ENCODE measurements around the gene CEP192. TPM values are rescaled to one million over a fixed set of nuclear protein-coding genes. Genes with fewer than 3 reads are reported as not detected.

CEP192 gene
- total RNA-seq, 2 donors from 2014 or later = 26.4 to 35.6 TPM

GRCh38 chr18:13025233-13025632, 34.1 kb downstream of the CEP192 start:
- TF ChIP-seq CTCF (conservative IDR thresholded peaks at IDR 0.05) = no peak
- no peak overlapping the region for H3K4me3 ChIP-seq (ENCODE audit: low read length)
- no peak overlapping the region for H3K4me3 Mint-ChIP-seq
- H3K4me1 ChIP-seq (ENCODE audit: control insufficient read depth, insufficient read depth, low read length) = no peaks in the 10 kb centered on the region
- H3K36me3 Mint-ChIP-seq (ENCODE audit: low read depth) = peaks cover 61% of the 10 kb centered on the region
- DNase-seq = no peak
- H3K27ac ChIP-seq (ENCODE audit: low read depth, low read length) = no peak overlapping the region
- no peak overlapping the region for H3K9ac ChIP-seq (ENCODE audit: extremely low read depth, low read length, poor library complexity, severe bottlenecking)
- H3K9me3 ChIP-seq (ENCODE audit: control insufficient read depth, low read length) = no peaks in the 10 kb centered on the region
- peaks cover 89% of the 10 kb centered on the region for H3K36me3 ChIP-seq (ENCODE audit: control insufficient read depth, insufficient read depth, low read length)
- no peaks in the 10 kb centered on the region for H3K27me3 ChIP-seq (ENCODE audit: control insufficient read depth, insufficient read depth, low read length, poor library complexity, severe bottlenecking)
- 93 to 95% methylated on average over 2 of the region's 2 CpGs for WGBS, 2 experiments (ENCODE audit: insufficient coverage in 1 of 2, insufficient read length in 1 of 2)
- H3K9me3 Mint-ChIP-seq = peaks cover 3% of the 10 kb centered on the region
- no peaks in the 10 kb centered on the region for H3K27me3 Mint-ChIP-seq (ENCODE audit: insufficient read depth)
- no peak overlapping the region for H3K27ac Mint-ChIP-seq
- H3K4me1 Mint-ChIP-seq = no peaks in the 10 kb centered on the region

GRCh38 chr18:13026583-13027270, 35.6 kb downstream of the CEP192 start:
- DNase-seq = no peak
- Histone ChIP-seq H3K4me3 (ENCODE audit: low read length) (no peak overlapping the region), H3K27ac (ENCODE audit: low read depth, low read length) (no peak overlapping the region), H3K9ac (ENCODE audit: extremely low read depth, low read length, poor library complexity, severe bottlenecking) (no peak overlapping the region), H3K9me3 (ENCODE audit: control insufficient read depth, low read length) (no peaks in the 10 kb centered on the region), H3K36me3 (ENCODE audit: control insufficient read depth, insufficient read depth, low read length) (peaks cover 85% of the 10 kb centered on the region), H3K27me3 (ENCODE audit: control insufficient read depth, insufficient read depth, low read length, poor library complexity, severe bottlenecking) (no peaks in the 10 kb centered on the region), H3K4me1 (ENCODE audit: control insufficient read depth, insufficient read depth, low read length) (no peaks in the 10 kb centered on the region)
- Mint-ChIP-seq H3K4me1 (no peaks in the 10 kb centered on the region), H3K27ac (peak overlapping the region; percentile 9), H3K36me3 (ENCODE audit: low read depth) (peaks cover 59% of the 10 kb centered on the region), H3K4me3 (no peak overlapping the region), H3K9me3 (peaks cover 3% of the 10 kb centered on the region), H3K27me3 (ENCODE audit: insufficient read depth) (no peaks in the 10 kb centered on the region)
- TF ChIP-seq CTCF (conservative IDR thresholded peaks at IDR 0.05) = no peak
- WGBS, 2 experiments (ENCODE audit: insufficient coverage in 1 of 2, insufficient read length in 1 of 2) = 92 to 97% methylated on average over 2 to 3 of the region's 3 CpGs

GRCh38 chr18:13028869-13029268, 37.7 kb downstream of the CEP192 start:
- 92 to 94% methylated on average over 2 of the region's 2 CpGs for WGBS, 2 experiments (ENCODE audit: insufficient coverage in 1 of 2, insufficient read length in 1 of 2)
- Histone ChIP-seq H3K27ac (ENCODE audit: low read depth, low read length) (no peak overlapping the region), H3K4me3 (ENCODE audit: low read length) (no peak overlapping the region), H3K9ac (ENCODE audit: extremely low read depth, low read length, poor library complexity, severe bottlenecking) (no peak overlapping the region), H3K9me3 (ENCODE audit: control insufficient read depth, low read length) (no peaks in the 10 kb centered on the region), H3K4me1 (ENCODE audit: control insufficient read depth, insufficient read depth, low read length) (no peaks in the 10 kb centered on the region), H3K27me3 (ENCODE audit: control insufficient read depth, insufficient read depth, low read length, poor library complexity, severe bottlenecking) (no peaks in the 10 kb centered on the region), H3K36me3 (ENCODE audit: control insufficient read depth, insufficient read depth, low read length) (peaks cover 88% of the 10 kb centered on the region)
- Mint-ChIP-seq H3K4me1 (no peaks in the 10 kb centered on the region), H3K36me3 (ENCODE audit: low read depth) (peaks cover 62% of the 10 kb centered on the region), H3K4me3 (no peak overlapping the region), H3K9me3 (no peaks in the 10 kb centered on the region), H3K27ac (no peak overlapping the region), H3K27me3 (ENCODE audit: insufficient read depth) (no peaks in the 10 kb centered on the region)
- no peak for DNase-seq
- no peak for TF ChIP-seq CTCF (conservative IDR thresholded peaks at IDR 0.05)

Measured in endodermal cell (in vitro differentiated cells).